ENCODE data around the gene IPCEF1. TPM values are rescaled to one million over a fixed set of nuclear protein-coding genes. Genes with fewer than 3 reads are reported as not detected.

IPCEF1 gene
- total RNA-seq, 1 experiment from 2014 or later, result 0.48 TPM

DNA sequence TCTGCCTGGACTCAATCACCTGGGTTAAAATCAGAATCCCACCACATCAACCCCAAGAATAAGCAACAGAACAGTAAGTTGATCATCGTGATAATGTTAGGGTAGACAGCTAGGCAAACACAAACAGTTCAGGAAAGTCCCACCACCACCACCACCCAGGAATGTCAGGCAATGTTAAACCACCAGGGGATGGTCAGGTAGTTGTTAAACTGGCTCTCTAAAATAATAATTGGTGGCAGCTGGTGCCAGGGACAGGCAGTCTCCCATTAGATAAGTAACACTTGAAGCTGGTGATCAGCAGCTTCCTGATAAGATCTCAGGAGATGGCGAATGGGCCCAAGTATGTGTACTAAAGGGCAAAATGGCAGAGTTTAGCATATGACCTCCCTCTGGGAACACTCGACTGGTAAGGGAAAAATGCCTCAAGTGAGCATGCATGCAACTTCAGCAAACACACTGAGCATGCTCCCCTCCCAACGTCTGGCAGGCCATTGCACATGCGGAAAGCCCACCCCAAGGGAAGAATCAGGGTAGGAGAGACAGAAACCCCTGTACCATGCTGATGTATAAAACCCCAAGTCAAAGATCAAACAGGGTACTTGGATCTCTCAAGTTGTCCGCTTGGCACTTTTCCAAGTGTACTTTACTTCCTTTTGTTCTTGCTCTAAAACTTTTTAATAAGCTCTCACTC is 66.6 kb downstream of the IPCEF1 start:
- Histone ChIP-seq H4K20me1 (ENCODE audit: control insufficient read depth, insufficient read depth, insufficient read length) (no peaks in the 10 kb centered on the region), H3K9me3 (ENCODE audit: control insufficient read depth, low read depth, low read length) (no peaks in the 10 kb centered on the region), H3K79me2 (ENCODE audit: insufficient read depth, low read length) (no peaks in the 10 kb centered on the region), H3K27ac (ENCODE audit: insufficient read length, low read depth, low read length) (no peak overlapping the region), H2AFZ (ENCODE audit: low read length) (no peak overlapping the region), H3K9ac (ENCODE audit: extremely low read depth, insufficient read length, low read length) (no peak overlapping the region), H2BK20ac (ENCODE audit: low read depth, low read length, poor library complexity, severe bottlenecking) (no peak overlapping the region), H2AK5ac (ENCODE audit: insufficient read length, low read length) (no peak overlapping the region), H4K5ac (ENCODE audit: insufficient read length, low read depth, low read length) (no peak overlapping the region), H3K4me1 (ENCODE audit: insufficient read depth, low read length) (no peaks in the 10 kb centered on the region), H3K4ac (ENCODE audit: low read depth, low read length) (no peak overlapping the region), H3K14ac (ENCODE audit: insufficient read depth, low read length) (no peak overlapping the region), H4K8ac (replicated peaks; ENCODE audit: insufficient read length, low read depth, low read length) (no peak overlapping the region), H2BK12ac (ENCODE audit: insufficient read length, low read depth, low read length) (no peak overlapping the region), H2BK5ac (ENCODE audit: insufficient read length, low read length) (no peak overlapping the region), H3K23me2 (ENCODE audit: insufficient read length, low read depth, low read length, poor library complexity, severe bottlenecking) (no peaks in the 10 kb centered on the region), H2BK120ac (ENCODE audit: low read depth, low read length, poor library complexity, severe bottlenecking) (no peak overlapping the region), H3K23ac (ENCODE audit: insufficient read length, low read depth, low read length) (no peak overlapping the region), H3K18ac (ENCODE audit: insufficient read length, low read depth, low read length) (no peak overlapping the region), H3K4me2 (ENCODE audit: insufficient read depth, insufficient read length, low read length) (no peak overlapping the region), H3K56ac (ENCODE audit: insufficient read length, low read depth, low read length) (no peak overlapping the region), H3K27me3 (ENCODE audit: insufficient read depth, low read length) (no peaks in the 10 kb centered on the region), H2BK15ac (ENCODE audit: low read depth, low read length) (no peak overlapping the region), H4K91ac (ENCODE audit: insufficient read length, low read depth, low read length) (no peak overlapping the region), H3K79me1 (ENCODE audit: insufficient read depth, low read depth, low read length, poor library complexity, severe bottlenecking) (no peaks in the 10 kb centered on the region), H3T11ph (ENCODE audit: low read length) (no peak overlapping the region)
- Mint-ChIP-seq H3K36me3 (ENCODE audit: insufficient read depth in 1 of 3, low read depth in 3 of 3) (no peaks in the 10 kb centered on the region), H3K27me3 (ENCODE audit: low read depth) (no peaks in the 10 kb centered on the region), H3K4me1 (no peaks in the 10 kb centered on the region), H3K9me3 (peaks cover 0 to 2% of the 10 kb centered on the region in 2 experiments; a peak in 2 of 5 replicates), H3K4me3 (no peak overlapping the region), H3K27ac (no peak overlapping the region)
- TF ChIP-seq, protein P1, sequence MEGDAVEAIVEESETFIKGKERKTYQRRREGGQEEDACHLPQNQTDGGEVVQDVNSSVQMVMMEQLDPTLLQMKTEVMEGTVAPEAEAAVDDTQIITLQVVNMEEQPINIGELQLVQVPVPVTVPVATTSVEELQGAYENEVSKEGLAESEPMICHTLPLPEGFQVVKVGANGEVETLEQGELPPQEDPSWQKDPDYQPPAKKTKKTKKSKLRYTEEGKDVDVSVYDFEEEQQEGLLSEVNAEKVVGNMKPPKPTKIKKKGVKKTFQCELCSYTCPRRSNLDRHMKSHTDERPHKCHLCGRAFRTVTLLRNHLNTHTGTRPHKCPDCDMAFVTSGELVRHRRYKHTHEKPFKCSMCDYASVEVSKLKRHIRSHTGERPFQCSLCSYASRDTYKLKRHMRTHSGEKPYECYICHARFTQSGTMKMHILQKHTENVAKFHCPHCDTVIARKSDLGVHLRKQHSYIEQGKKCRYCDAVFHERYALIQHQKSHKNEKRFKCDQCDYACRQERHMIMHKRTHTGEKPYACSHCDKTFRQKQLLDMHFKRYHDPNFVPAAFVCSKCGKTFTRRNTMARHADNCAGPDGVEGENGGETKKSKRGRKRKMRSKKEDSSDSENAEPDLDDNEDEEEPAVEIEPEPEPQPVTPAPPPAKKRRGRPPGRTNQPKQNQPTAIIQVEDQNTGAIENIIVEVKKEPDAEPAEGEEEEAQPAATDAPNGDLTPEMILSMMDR (conservative IDR thresholded peaks at IDR 0.05), result no peak
- DNase-seq, result no peak
- WGBS (ENCODE audit: extremely low coverage, insufficient read length, low lambda C conversion rate), result no CpG with 5 or more reads among the region's 6 CpGs

Data from H9 (cell line).